ENCODE measurements around the gene SUMO2.
A peak's percentile ranks its signal among the peaks of the same experiment; 100 is the strongest.

DNA sequence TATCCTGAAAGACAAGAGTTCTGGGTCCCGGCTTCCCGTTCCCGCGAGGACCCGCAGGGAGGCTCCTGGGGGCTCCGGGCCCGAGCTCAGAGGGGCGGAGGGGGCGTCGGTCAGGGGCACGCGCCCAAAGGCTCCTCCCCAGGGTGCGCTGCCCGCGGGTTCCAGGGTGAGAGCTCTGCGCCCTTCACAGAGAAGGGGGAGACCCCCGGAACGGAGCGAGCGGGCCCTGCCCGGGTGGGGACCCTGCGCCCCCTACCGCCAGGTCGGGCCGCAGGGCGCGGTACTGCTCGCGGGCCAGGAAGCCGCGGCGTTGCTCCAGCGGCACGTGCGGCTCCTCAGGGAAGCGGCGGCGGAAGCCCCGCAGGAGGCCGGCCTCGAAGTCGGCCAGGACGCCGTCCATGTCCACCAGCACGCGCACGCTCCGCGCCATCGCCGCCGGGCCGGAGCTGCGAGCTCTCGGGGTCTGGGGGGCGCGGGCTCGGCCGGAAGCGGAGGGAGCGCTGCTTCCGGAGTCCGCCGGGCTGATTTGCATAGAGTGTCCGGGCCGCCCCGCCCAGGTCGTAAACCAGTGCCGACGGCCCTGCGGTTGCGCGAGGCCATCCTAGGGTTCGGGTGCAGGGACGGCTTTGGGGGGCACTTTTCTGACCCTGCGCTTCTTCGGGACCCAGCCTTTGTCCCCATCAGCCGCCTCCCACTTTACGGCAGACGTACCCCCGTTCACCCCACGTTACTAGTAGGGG lies 51.3 kb downstream of the SUMO2 start, which contains the start of gene NT5C:
- TF ChIP-seq POLR2AphosphoS5 (IDR thresholded peaks at IDR 0.05; ENCODE audit: borderline replicate concordance, low read depth, low read length) (peak; percentile 81), EZH2 (IDR thresholded peaks at IDR 0.05) (no peak), FOXP2 (optimal IDR thresholded peaks at IDR 0.05; ENCODE audit: control extremely low read depth, extremely low read length, insufficient read depth) (no peak)

All from SK-N-MC (cell line).